Activated CD4-positive, alpha-beta memory T cell treated with anti-CD3 and anti-CD28 coated beads for 36 hours (primary cell): Measurements from ENCODE around the gene RNF151. TPM values are rescaled to one million over a fixed set of nuclear protein-coding genes. Genes with fewer than 3 reads are reported as not detected.

Experiments
- CTCF ChIA-PET: fragments of 350-600 bp; sonication (Branson Sonifier 250); formaldehyde crosslinking; loops from one replicate; lab custom pipeline; 2021; ENCODE audit warnings: antibody characterized with exemption, inconsistent platforms; lab: Charles Lee
- POLR2A ChIA-PET: fragments of 350-600 bp; sonication (Branson Sonifier 250); formaldehyde crosslinking; loops from one replicate; lab custom pipeline; 2021; ENCODE audit warnings: antibody characterized with exemption; lab: Charles Lee
- DNase-seq: peaks from one replicate; pipeline ENCODE4 v3.0.0-alpha.2; 2020
- H3K27ac Mint-ChIP-seq: one replicate; pipeline ENCODE4 v1.8.0; 2021; ENCODE audit warnings: mixed read lengths
- H3K27me3 Mint-ChIP-seq: one replicate; pipeline ENCODE4 v1.8.0; 2021; ENCODE audit warnings: mixed read lengths
- H3K36me3 Mint-ChIP-seq: one replicate; pipeline ENCODE4 v1.8.0; 2021; ENCODE audit warnings: mixed read lengths
- H3K4me1 Mint-ChIP-seq: one replicate; pipeline ENCODE4 v1.8.0; 2021; ENCODE audit warnings: low read depth, mixed read lengths
- H3K4me3 Mint-ChIP-seq: one replicate; pipeline ENCODE4 v1.8.0; 2021; ENCODE audit warnings: mild to moderate bottlenecking, mixed read lengths
- H3K9me3 Mint-ChIP-seq: one replicate; pipeline ENCODE4 v1.8.0; 2021; ENCODE audit warnings: mixed read lengths
- intact Hi-C: fragments of 100-400 bp; cut with micrococcal nuclease; formaldehyde crosslinking; loops from one replicate; pipeline ENCODE4 v1.15.1; 2023
- total RNA-seq, 2 experiments: library from RNA; stranded (reverse); gene quantifications; one replicate each; pipeline ENCODE4 v1.2.3, GENCODE V29; 2021

Gene RNF151
- total RNA-seq, 2 experiments from 2014 or later = not detected

DNA sequence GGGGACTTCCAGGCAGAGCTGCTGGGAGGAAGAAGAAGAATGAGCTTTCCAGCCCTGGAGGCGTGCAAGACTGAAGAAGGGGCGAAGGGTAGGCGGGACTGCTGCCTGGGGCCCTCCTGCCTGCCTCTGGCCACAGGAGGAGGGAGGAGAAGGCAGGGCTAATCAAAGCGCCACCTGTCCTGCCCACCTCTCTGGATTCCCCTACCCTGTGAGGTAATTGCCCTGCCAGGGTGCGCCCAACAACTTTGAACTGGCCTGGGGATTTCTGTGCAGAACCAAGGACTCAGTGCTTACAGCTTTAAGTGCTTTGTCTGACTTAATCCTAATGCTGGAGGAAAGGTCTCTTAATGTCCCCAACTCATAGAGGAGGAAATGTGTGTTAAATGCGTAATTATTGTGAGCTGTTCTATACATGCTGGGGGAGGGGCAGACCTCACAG, 14.8 kb downstream of the RNF151 start, which contains the start of gene NOXO1:
TSS of gene NOXO1 (minus strand) at position 72 of the 439 bp plus-strand sequence. CDS start 290 bp downstream, outside the sequence.
- peaks cover 15% of the 10 kb centered on the region for H3K4me1 Mint-ChIP-seq
- CTCF ChIA-PET = interaction anchor here (2.0 kb wide), 1 partner anchor 23 kb away, joined by 13 read pairs; no protein-coding TSS in a partner anchor
- no peak for DNase-seq
- H3K9me3 Mint-ChIP-seq = no peaks in the 10 kb centered on the region
- peaks cover 14% of the 10 kb centered on the region for H3K36me3 Mint-ChIP-seq
- POLR2A ChIA-PET = interaction anchor here (0.7 to 3.2 kb wide), 4 partner anchors 10 to 21 kb away, joined by 4 to 15 read pairs (median 6); partner anchors contain the start of genes RPS2 and TBL3
- H3K27me3 Mint-ChIP-seq = peaks cover 26% of the 10 kb centered on the region
- H3K27ac Mint-ChIP-seq = no peak within 1 kb of the TSS
- H3K4me3 Mint-ChIP-seq = no peak within 1 kb of the TSS
- intact Hi-C loops = no loop called here

DNA sequence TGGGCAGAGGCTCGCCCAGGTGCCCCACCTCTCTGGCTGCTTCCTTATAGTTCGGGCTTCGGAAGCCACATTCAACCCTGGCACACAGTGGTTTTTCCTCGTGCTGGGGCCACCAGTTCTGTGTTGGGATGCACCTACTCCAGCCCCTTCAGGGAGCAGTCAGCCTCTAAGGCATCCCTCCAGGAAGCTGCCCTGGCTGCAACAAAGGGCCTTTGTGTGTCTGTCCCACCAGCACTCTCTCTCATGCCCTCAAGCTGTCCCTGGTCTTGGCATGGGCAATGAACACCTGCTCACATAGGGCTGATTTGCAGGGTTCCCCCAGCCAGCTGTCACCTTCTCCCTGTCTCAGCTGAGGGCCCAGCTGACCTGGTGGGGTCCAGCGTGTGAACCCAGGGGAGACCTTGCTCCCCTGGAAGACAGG, 15.4 kb downstream of the RNF151 start:
- Mint-ChIP-seq H3K4me3 (no peak overlapping the region), H3K36me3 (peaks cover 13% of the 10 kb centered on the region), H3K27me3 (peaks cover 26% of the 10 kb centered on the region), H3K27ac (no peak overlapping the region), H3K4me1 (peaks cover 15% of the 10 kb centered on the region), H3K9me3 (no peaks in the 10 kb centered on the region)
- ChIA-PET CTCF (interaction anchor here (2.0 kb wide), 1 partner anchor 22 kb away, joined by 13 read pairs; no protein-coding TSS in a partner anchor), POLR2A (interaction anchor here (1.3 to 3.2 kb wide), 4 partner anchors 9 to 21 kb away, joined by 4 to 15 read pairs (median 6); partner anchors contain the start of genes RPS2 and TBL3)
- DNase-seq = no peak
- intact Hi-C loops = no loop called here

GRCh38 chr16:1982991-1983543, 16.4 kb downstream of the RNF151 start:
- Mint-ChIP-seq H3K9me3 (no peaks in the 10 kb centered on the region), H3K27ac (no peak overlapping the region), H3K36me3 (peaks cover 10% of the 10 kb centered on the region), H3K27me3 (peaks cover 26% of the 10 kb centered on the region), H3K4me3 (peak overlapping the region; percentile 81), H3K4me1 (peaks cover 15% of the 10 kb centered on the region)
- intact Hi-C loops = no loop called here
- ChIA-PET CTCF (interaction anchor here (0.8 to 2.0 kb wide), 2 partner anchors 21 to 157 kb away, joined by 6 to 13 read pairs; no protein-coding TSS in a partner anchor), POLR2A (interaction anchor here (0.7 to 3.6 kb wide), 6 partner anchors 8 to 156 kb away, joined by 3 to 22 read pairs (median 6); partner anchors contain the start of genes RPS2 and TBL3)
- DNase-seq = no peak

- peaks cover 7% of the 10 kb centered on the region for H3K36me3 Mint-ChIP-seq
- peaks cover 28% of the 10 kb centered on the region for H3K27me3 Mint-ChIP-seq
- DNase-seq = peak; percentile 88
- POLR2A ChIA-PET = interaction anchor here (1.9 to 3.6 kb wide), 3 partner anchors 12 to 23 kb away, joined by 8 to 22 read pairs (median 15); partner anchors contain the start of genes RPS2 and TBL3
- CTCF ChIA-PET = interaction anchor here (0.6 to 2.4 kb wide), 4 partner anchors 19 to 25 kb away, joined by 3 to 15 read pairs (median 8); partner anchors contain the start of gene RPS2
- intact Hi-C loops = loop anchor here (1.0 kb wide), 1 partner anchor 9 kb away; no protein-coding TSS in a partner anchor
- no peaks in the 10 kb centered on the region for H3K9me3 Mint-ChIP-seq
- peak within 1 kb of the TSS; percentile 58 for H3K27ac Mint-ChIP-seq
- H3K4me1 Mint-ChIP-seq = peaks cover 15% of the 10 kb centered on the region
- H3K4me3 Mint-ChIP-seq = peak within 1 kb of the TSS; percentile 81
Observed at GRCh38 chr16:1983544-1984346, 17.1 kb downstream of the RNF151 start, which contains the start of gene GFER. TSS of gene GFER (plus strand) at chr16:1984193. CDS start at chr16:1984219, 26 bp downstream.

DNA sequence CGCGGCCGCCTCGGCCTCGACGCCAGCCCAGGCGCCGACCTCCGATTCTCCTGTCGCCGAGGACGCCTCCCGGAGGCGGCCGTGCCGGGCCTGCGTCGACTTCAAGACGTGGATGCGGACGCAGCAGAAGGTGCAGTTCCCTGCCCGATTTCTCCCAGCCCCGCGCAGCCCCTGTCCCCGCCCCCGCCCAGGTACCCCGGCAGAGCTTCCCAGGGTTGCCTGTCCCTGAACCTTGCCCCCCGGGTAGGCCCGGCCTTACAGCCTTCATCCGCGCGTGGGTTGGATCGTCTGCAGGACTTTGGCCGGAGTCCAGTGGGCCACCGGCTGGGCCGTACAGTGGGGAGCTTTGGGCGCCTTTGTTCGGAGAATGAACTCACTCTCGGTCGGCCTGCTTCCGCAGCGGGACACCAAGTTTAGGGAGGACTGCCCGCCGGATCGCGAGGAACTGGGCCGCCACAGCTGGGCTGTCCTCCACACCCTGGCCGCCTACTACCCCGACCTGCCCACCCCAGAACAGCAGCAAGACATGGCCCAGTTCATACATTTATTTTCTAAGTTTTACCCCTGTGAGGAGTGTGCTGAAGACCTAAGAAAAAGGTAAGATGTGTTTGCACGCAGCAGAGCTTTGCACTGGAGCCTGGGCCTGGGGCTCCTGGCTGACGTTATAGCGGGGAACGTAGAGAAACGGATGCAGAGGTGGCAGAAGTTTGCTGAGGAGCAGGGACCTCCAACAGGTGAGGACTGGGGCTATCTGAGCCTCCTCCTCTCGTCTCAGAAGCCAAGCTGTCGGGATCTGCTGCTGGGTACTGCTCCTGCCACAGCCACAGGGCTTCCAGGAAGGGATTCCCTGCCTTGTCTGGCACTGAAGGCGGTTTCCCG, 17.9 kb downstream of the RNF151 start:
- Mint-ChIP-seq H3K9me3 (no peaks in the 10 kb centered on the region), H3K4me1 (peaks cover 15% of the 10 kb centered on the region), H3K36me3 (peaks cover 4% of the 10 kb centered on the region), H3K27ac (peak overlapping the region; percentile 58), H3K4me3 (peak overlapping the region; percentile 81), H3K27me3 (peaks cover 36% of the 10 kb centered on the region)
- ChIA-PET CTCF (interaction anchor here (0.6 to 2.4 kb wide), 3 partner anchors 19 to 24 kb away, joined by 3 to 15 read pairs (median 3); partner anchors contain the start of gene RPS2), POLR2A (interaction anchor here (1.6 to 3.6 kb wide), 3 partner anchors 20 to 23 kb away, joined by 5 to 22 read pairs (median 8); partner anchors contain the start of gene RPS2)
- no peak for DNase-seq
- intact Hi-C loops = loop anchor here (1.0 kb wide), 1 partner anchor 8 kb away; no protein-coding TSS in a partner anchor

DNA sequence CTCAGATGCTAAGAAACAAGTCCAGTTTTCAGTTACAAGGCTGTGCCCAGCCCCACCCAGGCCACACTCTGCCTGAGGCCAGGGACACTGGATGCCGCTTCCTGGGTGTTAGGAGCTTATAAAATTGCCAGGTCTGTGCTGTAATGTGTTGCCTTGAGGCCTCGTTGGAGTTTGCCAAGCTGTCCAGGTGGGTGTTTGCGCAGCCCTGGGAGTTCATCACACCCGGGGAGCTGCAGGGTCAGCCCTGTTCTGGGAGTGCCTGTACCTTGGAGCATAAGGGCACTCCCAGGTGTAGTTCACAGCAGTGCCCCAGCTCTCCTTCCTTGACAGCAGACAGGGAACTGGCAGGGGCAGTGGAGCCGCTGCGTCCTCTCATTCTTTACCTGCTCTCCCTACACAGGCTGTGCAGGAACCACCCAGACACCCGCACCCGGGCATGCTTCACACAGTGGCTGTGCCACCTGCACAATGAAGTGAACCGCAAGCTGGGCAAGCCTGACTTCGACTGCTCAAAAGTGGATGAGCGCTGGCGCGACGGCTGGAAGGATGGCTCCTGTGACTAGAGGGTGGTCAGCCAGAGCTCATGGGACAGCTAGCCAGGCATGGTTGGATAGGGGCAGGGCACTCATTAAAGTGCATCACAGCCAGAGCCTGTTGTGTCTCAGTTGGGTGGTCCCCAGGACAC, 19.0 kb downstream of the RNF151 start:
- Mint-ChIP-seq H3K36me3 (peaks cover 4% of the 10 kb centered on the region), H3K9me3 (no peaks in the 10 kb centered on the region), H3K4me3 (peak overlapping the region; percentile 81), H3K27me3 (peaks cover 33% of the 10 kb centered on the region), H3K27ac (no peak overlapping the region), H3K4me1 (peaks cover 15% of the 10 kb centered on the region)
- CTCF ChIA-PET = interaction anchor here (2.4 kb wide), 1 partner anchor 18 kb away, joined by 15 read pairs; no protein-coding TSS in a partner anchor
- intact Hi-C loops = no loop called here
- POLR2A ChIA-PET = interaction anchor here (1.6 to 3.6 kb wide), 3 partner anchors 20 to 25 kb away, joined by 5 to 22 read pairs (median 8); partner anchors contain the start of gene RPS2
- no peak for DNase-seq

DNA sequence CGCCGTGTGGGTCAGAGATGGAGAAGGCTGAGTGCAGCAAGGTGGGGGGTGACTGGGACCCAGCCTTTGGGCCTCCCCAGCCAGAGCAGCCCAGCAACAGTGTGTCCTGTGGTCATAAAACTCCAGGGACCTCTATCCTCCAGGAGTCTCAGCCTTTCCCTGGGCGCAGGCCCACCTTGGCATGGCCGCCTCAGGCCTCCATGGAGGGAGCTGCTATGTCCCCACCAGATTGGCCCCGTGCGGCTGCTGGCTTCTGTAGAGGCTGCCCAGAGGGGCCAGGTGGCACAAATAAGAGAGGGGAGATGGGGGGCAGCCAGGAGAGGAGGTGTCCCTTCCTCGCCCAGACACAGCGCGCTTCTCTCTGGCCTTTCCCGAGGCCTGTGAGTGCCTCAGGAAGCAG, 20.5 kb downstream of the RNF151 start:
- H3K4me1 Mint-ChIP-seq = peaks cover 26% of the 10 kb centered on the region
- CTCF ChIA-PET = interaction anchor here (1.3 to 2.7 kb wide), 2 partner anchors 9 to 17 kb away, joined by 3 to 12 read pairs; no protein-coding TSS in a partner anchor
- H3K36me3 Mint-ChIP-seq = peaks cover 4% of the 10 kb centered on the region
- no peak overlapping the region for H3K27ac Mint-ChIP-seq
- peaks cover 23% of the 10 kb centered on the region for H3K27me3 Mint-ChIP-seq
- POLR2A ChIA-PET = interaction anchor here (1.9 kb wide), 1 partner anchor 16 kb away, joined by 8 read pairs; the partner anchor contains the start of gene TBL3
- intact Hi-C loops = no loop called here
- DNase-seq = no peak
- H3K4me3 Mint-ChIP-seq = no peak overlapping the region
- H3K9me3 Mint-ChIP-seq = no peaks in the 10 kb centered on the region

GRCh38 chr16:1989209-1990100, 22.8 kb downstream of the RNF151 start, which contains the start of gene SYNGR3:
TSS of gene SYNGR3 (plus strand) at chr16:1989970. CDS start at chr16:1990103, 133 bp downstream.
- peaks cover 4% of the 10 kb centered on the region for H3K36me3 Mint-ChIP-seq
- H3K9me3 Mint-ChIP-seq = no peaks in the 10 kb centered on the region
- intact Hi-C loops = no loop called here
- CTCF ChIA-PET = interaction anchor here (1.0 to 2.8 kb wide), 3 partner anchors 9 to 15 kb away, joined by 3 to 18 read pairs (median 12); no protein-coding TSS in a partner anchor
- no peak for DNase-seq
- H3K4me3 Mint-ChIP-seq = peak within 1 kb of the TSS; percentile 71
- peaks cover 33% of the 10 kb centered on the region for H3K4me1 Mint-ChIP-seq
- H3K27me3 Mint-ChIP-seq = peaks cover 12% of the 10 kb centered on the region
- H3K27ac Mint-ChIP-seq = no peak within 1 kb of the TSS
- POLR2A ChIA-PET = interaction anchor here (0.8 kb wide), 1 partner anchor 14 kb away, joined by 3 read pairs; no protein-coding TSS in a partner anchor

- H3K27me3 Mint-ChIP-seq = peaks cover 12% of the 10 kb centered on the region
- ChIA-PET POLR2A (interaction anchor here (0.8 to 2.8 kb wide), 3 partner anchors 13 to 25 kb away, joined by 3 to 25 read pairs (median 10); partner anchors contain the start of genes RPS2 and TBL3), CTCF (interaction anchor here (1.0 to 2.8 kb wide), 2 partner anchors 8 to 14 kb away, joined by 3 to 18 read pairs; no protein-coding TSS in a partner anchor)
- no peak overlapping the region for H3K27ac Mint-ChIP-seq
- H3K4me3 Mint-ChIP-seq = no peak overlapping the region
- DNase-seq = no peak
- peaks cover 4% of the 10 kb centered on the region for H3K36me3 Mint-ChIP-seq
- H3K4me1 Mint-ChIP-seq = peaks cover 27% of the 10 kb centered on the region
- no peaks in the 10 kb centered on the region for H3K9me3 Mint-ChIP-seq
- intact Hi-C loops = no loop called here
Observed at GRCh38 chr16:1990101-1990350, 23.4 kb downstream of the RNF151 start.
